Heart right ventricle (tissue), 16 donors: ENCODE data around the gene UBA6. TPM values are rescaled to one million over a fixed set of nuclear protein-coding genes. Genes with fewer than 3 reads are reported as not detected.

Experiments used
- ATAC-seq, 8 donors: fragments of 200-7000 bp; cut with Tn5 transposase; one replicate each; pipeline ENCODE4 v1.9.1; 2020; ENCODE audit warnings: mild to moderate bottlenecking in 8 of 8, moderate library complexity in 8 of 8, moderate number of reproducible peaks in 1 of 8
- DNase-seq, 2 donors: peaks; one replicate each; pipeline ENCODE4 v3.0.0-alpha.2; 2020
- H3K27ac ChIP-seq, 10 donors: fragments of 200-600 bp; sonication (generic) in 2 of 10; one replicate each; pipeline versions ENCODE4 v1.5.0 to v1.8.0; 2020 to 2022; ENCODE audit warnings: mild to moderate bottlenecking in 3 of 10
- H3K27me3 ChIP-seq, 7 donors: fragments of 200-600 bp; one replicate each; pipeline ENCODE4 v1.8.0; 2021 to 2022; ENCODE audit warnings: mild to moderate bottlenecking in 2 of 7
- H3K36me3 ChIP-seq, 9 donors: fragments of 200-600 bp; sonication (generic) in 1 of 9; one replicate each; pipeline versions ENCODE4 v1.5.0 to v1.8.0; 2020 to 2022; ENCODE audit warnings: mild to moderate bottlenecking in 2 of 9
- H3K4me1 ChIP-seq, 9 donors: fragments of 200-600 bp; sonication (generic) in 1 of 9; one replicate each; pipeline versions ENCODE4 v1.5.0 to v1.8.0; 2020 to 2022; ENCODE audit warnings: mild to moderate bottlenecking in 4 of 9
- H3K4me3 ChIP-seq, 10 donors: fragments of 200-600 bp; sonication (generic) in 2 of 10; one replicate each; pipeline versions ENCODE4 v1.5.0 to v1.8.0; 2020 to 2022; ENCODE audit warnings: mild to moderate bottlenecking in 7 of 10, moderate library complexity in 2 of 10
- H3K9me3 ChIP-seq, 11 donors: fragments of 200-600 bp in 10 of 11; sonication (generic) in 2 of 11; one replicate each; pipeline versions ENCODE4 v1.5.0 to v1.8.0; 2013 to 2022; ENCODE audit warnings: mild to moderate bottlenecking in 2 of 11, control low read depth in 1 of 11, moderate library complexity in 1 of 11
- WGBS, 2 donors: extraction: QIAGEN DNeasy Blood & Tissue Kit; methylation state at CpG; one replicate each; pipeline ENCODE4 v1.1.7; 2013; ENCODE audit warnings: inconsistent platforms in 1 of 2; 5-methylcytosine and 5-hydroxymethylcytosine counted together
- intact Hi-C, 10 donors: fragments of 100-400 bp; cut with DNase I; formaldehyde crosslinking; loops; one replicate each; pipeline versions ENCODE4 v1.11.1 to v1.14.2; 2022
- polyA plus RNA-seq, 2 donors: library from polyadenylated mRNA; stranded (reverse); fragments of 200-250 nt; gene quantifications; one replicate each; pipeline ENCODE4 v1.2.3, GENCODE V29; 2013
- total RNA-seq, 10 donors: library from RNA; stranded (reverse); fragmentation: NEBNext Ultra II Directional in 3 of 10; extraction: Animal tissue kit (Norgen Biotek cat#: 25700) in 3 of 10; gene quantifications; one replicate each; pipeline versions ENCODE4 v1.2.1 to v1.2.4, GENCODE V29; 2021 to 2023
- TF ChIP-seq, protein P1 (sequence below), 9 donors: fragments of 200-600 bp; sonication (generic) in 2 of 9; IDR thresholded peaks; one replicate each; pipeline versions ENCODE4 v1.5.0 to v1.8.0; 2021 to 2022; ENCODE audit warnings: antibody characterized with exemption in 9 of 9, mild to moderate bottlenecking in 5 of 9, moderate library complexity in 1 of 9
- donor health status: Arrhythmogenic right ventricular cardiomyopathy.
- donor health status: ischemic (EF 13 %, LVEDD 7.1; RV severe dilation, severe dysfunction).
- donor health status: healthy with polysubstance abuse.
- donor health status: DM: no; HTN: yes; CAD: no.
- donor health status: DM: no; HTN: no; CAD: no.
- donor health status: ischemic (EF 25% LVEDD 6.9; RV normal size, moderate dysfunction).
- donor health status: ischemic (EF 25% LVEDD 5.7; RV mildly dilated, moderate dysfunction).
- donor health status: healthy.
- donor health status: DM: yes; HTN: yes; CAD: no.
- donor health status: Ischemic cardiomyopathy.
- donor health status: ischemic (EF 35%, LVEDD 5.7; RV mildly dilated, moderate dysfunction).
- donor health status: nonischemic (EF 11% LVEDD 7.7; RV severe dilation, severe dysfunction).
- donor health status: DM: yes; HTN: yes; CAD: no.
- donor health status: PGD.
- donor health status: ischemic (EF 29% LVEDD 5.4; RV normal size, mild dysfunction).
- donor health status: nonischemic (EF 23%, LVEDD 6.1; RV moderate dilation, normal function).

Gene UBA6
- total and polyA plus RNA-seq, 12 donors, result 2.6 to 35.7 (median 18.1) TPM

- no peak overlapping the region for H3K4me3 ChIP-seq
- no peak for DNase-seq
- H3K27me3 ChIP-seq, result no peaks in the 10 kb centered on the region
- TF ChIP-seq, protein P1, sequence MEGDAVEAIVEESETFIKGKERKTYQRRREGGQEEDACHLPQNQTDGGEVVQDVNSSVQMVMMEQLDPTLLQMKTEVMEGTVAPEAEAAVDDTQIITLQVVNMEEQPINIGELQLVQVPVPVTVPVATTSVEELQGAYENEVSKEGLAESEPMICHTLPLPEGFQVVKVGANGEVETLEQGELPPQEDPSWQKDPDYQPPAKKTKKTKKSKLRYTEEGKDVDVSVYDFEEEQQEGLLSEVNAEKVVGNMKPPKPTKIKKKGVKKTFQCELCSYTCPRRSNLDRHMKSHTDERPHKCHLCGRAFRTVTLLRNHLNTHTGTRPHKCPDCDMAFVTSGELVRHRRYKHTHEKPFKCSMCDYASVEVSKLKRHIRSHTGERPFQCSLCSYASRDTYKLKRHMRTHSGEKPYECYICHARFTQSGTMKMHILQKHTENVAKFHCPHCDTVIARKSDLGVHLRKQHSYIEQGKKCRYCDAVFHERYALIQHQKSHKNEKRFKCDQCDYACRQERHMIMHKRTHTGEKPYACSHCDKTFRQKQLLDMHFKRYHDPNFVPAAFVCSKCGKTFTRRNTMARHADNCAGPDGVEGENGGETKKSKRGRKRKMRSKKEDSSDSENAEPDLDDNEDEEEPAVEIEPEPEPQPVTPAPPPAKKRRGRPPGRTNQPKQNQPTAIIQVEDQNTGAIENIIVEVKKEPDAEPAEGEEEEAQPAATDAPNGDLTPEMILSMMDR (IDR thresholded peaks at IDR 0.05), result no peak
- peaks cover 0 to 5% (median 0%) of the 10 kb centered on the region in 9 donors for H3K4me1 ChIP-seq
- peaks cover 0 to 24% (median 0%) of the 10 kb centered on the region in 9 donors for H3K36me3 ChIP-seq
- 95 to 98% methylated on average over 5 of the region's 5 CpGs for WGBS, 2 donors
- intact Hi-C loops, result no loop called here
- H3K9me3 ChIP-seq, result peaks cover 0 to 10% (median 0%) of the 10 kb centered on the region in 11 donors
- H3K27ac ChIP-seq, result no peak overlapping the region
- no peak for ATAC-seq
These were observed 22.4 kb upstream of the UBA6 start for GRCh38 chr4:67723341-67723740.

DNA sequence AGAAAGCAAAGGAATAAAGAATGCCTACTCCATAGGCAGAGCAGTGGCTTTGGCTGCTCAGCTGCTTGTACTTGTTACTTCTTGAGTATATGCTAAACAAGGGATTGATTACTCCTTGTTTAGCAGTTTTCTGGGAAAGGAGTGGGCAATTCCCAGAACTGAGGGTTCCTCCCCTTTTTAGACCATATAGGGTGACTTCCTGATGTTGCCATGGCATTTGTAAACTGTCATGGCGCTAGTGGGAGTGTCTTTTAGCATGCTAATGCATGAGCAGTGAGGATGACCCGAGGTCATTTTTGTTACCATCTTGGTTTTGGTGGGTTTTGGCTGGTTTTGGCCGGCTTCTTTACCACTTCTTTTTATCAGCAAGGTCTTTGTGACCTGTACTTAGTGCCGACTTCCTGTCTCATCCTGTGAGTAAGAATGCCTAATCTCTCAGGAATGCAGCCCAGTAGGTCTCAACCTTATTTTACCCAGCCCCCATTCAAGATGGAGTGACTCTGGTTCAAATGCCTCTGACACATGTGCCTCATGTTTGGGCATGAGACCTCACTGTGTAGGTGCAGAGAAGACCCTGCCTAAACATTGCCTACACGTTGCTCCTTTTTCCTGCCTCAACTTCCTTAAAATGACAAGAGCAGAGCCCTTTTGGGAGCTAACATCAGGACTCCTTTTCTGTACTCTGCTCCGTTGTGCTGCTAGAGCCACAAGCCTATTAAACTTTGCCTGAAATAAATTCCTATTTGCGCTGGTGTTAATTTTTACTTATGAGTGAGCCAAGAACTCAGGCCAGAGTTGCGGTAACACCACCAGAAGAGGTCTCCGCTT is 21.0 kb upstream of the UBA6 start:
- WGBS, 2 donors, result 86 to 87% methylated on average over 9 of the region's 9 CpGs
- TF ChIP-seq, protein P1 (IDR thresholded peaks at IDR 0.05), result no peak

GRCh38 chr4:67721315-67721769 is 20.4 kb upstream of the UBA6 start:
- intact Hi-C loops, result no loop called here
- WGBS, 2 donors, result 88 to 91% methylated on average over 3 of the region's 3 CpGs
- H3K4me1 ChIP-seq, result peaks cover 0 to 5% (median 0%) of the 10 kb centered on the region in 9 donors
- H3K27ac ChIP-seq, result no peak overlapping the region
- no peak overlapping the region for H3K4me3 ChIP-seq
- DNase-seq (no peak), ATAC-seq (no peak)
- TF ChIP-seq, protein P1 (IDR thresholded peaks at IDR 0.05), result no peak
- no peaks in the 10 kb centered on the region for H3K27me3 ChIP-seq
- peaks cover 0 to 29% (median 0%) of the 10 kb centered on the region in 9 donors for H3K36me3 ChIP-seq
- H3K9me3 ChIP-seq, result no peaks in the 10 kb centered on the region

More for the DNA sequence above, 21.0 kb upstream of the UBA6 start:
- H3K4me1 ChIP-seq, result peaks cover 0 to 5% (median 0%) of the 10 kb centered on the region in 9 donors
- H3K27ac ChIP-seq, result no peak overlapping the region
- no peak for DNase-seq
- H3K4me3 ChIP-seq, result no peak overlapping the region
- no peak for ATAC-seq
- intact Hi-C loops, result no loop called here
- H3K27me3 ChIP-seq, result no peaks in the 10 kb centered on the region
- H3K36me3 ChIP-seq, result peaks cover 0 to 26% (median 0%) of the 10 kb centered on the region in 9 donors
- H3K9me3 ChIP-seq, result peaks cover 0 to under 1% (median 0%) of the 10 kb centered on the region in 11 donors

DNA sequence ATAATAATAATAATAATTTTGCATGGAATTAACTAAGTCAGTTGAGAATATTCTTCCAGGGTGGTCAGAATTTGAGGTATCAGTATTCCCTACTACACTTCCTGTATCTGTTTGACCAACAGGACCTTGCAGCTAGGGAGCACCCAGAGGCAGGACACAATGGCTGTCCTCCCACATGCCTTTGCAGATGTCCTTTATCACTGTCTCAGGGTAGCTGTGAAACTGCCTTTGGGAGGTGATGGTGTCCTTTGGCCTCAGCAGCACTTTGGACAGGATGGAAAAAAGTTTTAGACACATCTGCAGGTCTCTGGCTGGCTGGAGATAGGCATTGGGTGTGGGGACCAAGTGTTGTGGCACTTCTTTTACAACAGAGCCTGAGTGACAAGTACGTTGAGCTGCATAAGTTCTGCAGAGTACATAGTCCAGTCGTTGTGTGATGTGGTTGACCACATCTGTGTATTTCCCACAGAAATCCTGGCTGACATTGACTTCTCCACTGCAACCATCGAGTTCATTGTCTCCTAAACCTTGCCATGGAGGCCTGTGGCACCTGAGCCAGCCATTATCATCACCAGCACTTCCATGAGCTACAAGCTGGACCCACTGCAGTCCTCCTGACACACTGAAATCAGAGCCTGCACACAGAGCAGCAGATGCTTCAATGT is 19.1 kb upstream of the UBA6 start:
- no peaks in the 10 kb centered on the region for H3K9me3 ChIP-seq
- TF ChIP-seq, protein P1 (IDR thresholded peaks at IDR 0.05), result no peak
- H3K27me3 ChIP-seq, result no peaks in the 10 kb centered on the region
- DNase-seq (no peak), ATAC-seq (no peak)
- no peak overlapping the region for H3K27ac ChIP-seq
- intact Hi-C loops, result no loop called here
- H3K36me3 ChIP-seq, result peaks cover 0 to 29% (median 0%) of the 10 kb centered on the region in 9 donors
- WGBS, 2 donors, result 81 to 93% methylated on average over 3 of the region's 3 CpGs
- no peak overlapping the region for H3K4me3 ChIP-seq
- H3K4me1 ChIP-seq, result peaks cover 0 to 5% (median 0%) of the 10 kb centered on the region in 9 donors
